ENCODE results near the gene USP34.

- TF ChIP-seq POLR2A (IDR thresholded peaks at IDR 0.05) (no peak), EP300 (IDR thresholded peaks at IDR 0.05) (no peak)
Measured at GRCh38 chr2:61172671-61173070, 298.2 kb downstream of the USP34 start.

Measured in ovary (tissue), 1 donor.